GM19397 (cell line): ENCODE data around the gene ADAMTS9.

Source experiments
- ATAC-seq: cut with Tn5 transposase; IDR thresholded peaks from one replicate; pipeline ENCODE4 v1.9.1; 2021; ENCODE audit warnings: mild to moderate bottlenecking, moderate library complexity; ENCODE audit not compliant: unreplicated experiment

The ADAMTS9 gene

GRCh38 chr3:64578062-64578770, 109.6 kb downstream of the ADAMTS9 start:
- ATAC-seq, result no peak

GRCh38 chr3:64576211-64576775, 111.5 kb downstream of the ADAMTS9 start:
- no peak for ATAC-seq

- ATAC-seq, result peak; percentile 91
Measured at GRCh38 chr3:64575211-64575844, 112.5 kb downstream of the ADAMTS9 start.

GRCh38 chr3:64574194-64574593, 113.6 kb downstream of the ADAMTS9 start:
- no peak for ATAC-seq

DNA sequence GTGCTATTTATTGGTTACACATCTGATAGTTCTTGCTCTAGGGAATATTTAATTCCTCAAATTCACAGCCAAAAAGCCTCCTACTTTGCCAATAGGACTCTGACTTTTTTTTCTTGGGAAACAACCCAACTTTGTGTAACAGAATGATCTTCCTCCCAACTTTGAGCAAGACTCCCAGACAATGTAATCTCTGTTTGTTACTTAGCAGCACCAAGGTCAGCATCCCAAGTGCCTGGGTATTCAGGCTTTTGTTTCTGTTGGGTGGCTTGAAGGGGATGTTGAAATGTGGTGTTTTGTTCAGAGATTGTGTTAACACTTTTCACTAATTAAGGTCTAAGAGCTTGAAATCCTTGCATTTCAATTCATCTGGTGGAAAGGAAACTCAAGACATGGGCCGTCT, 115.8 kb downstream of the ADAMTS9 start:
- ATAC-seq, result no peak

DNA sequence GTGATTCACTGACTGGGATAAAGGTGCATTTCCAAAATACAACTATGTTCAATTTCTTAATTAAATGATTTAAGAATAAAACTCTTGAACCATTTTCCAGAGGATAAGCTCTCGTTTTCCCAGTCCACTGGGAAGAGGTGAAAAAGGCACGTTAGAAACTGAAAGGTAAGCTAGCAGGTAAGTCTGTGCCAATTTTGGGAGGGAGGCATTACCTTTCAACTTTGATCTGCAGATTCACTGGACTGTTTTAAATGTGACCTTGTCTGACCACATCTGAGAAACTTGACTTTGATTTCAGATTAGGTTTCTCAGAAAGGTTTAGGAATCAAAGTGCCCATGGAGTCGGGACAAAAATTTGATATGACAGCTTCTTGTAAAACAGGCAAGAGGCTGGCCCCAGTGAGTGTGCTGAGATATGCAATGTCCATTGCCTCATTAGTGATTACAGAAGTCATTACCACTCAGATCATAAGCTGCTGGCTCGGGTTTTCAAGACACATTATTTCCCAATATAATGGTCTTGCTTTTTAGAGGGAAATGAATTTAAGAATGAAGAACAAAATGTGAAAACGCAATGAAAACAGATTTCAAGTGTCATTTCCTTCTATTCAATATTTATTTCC, 118.8 kb downstream of the ADAMTS9 start:
- no peak for ATAC-seq

- ATAC-seq, result no peak
Measured at GRCh38 chr3:64566859-64567258, 120.9 kb downstream of the ADAMTS9 start.

- no peak for ATAC-seq
Measured at GRCh38 chr3:64563751-64564150, 124.0 kb downstream of the ADAMTS9 start.

DNA sequence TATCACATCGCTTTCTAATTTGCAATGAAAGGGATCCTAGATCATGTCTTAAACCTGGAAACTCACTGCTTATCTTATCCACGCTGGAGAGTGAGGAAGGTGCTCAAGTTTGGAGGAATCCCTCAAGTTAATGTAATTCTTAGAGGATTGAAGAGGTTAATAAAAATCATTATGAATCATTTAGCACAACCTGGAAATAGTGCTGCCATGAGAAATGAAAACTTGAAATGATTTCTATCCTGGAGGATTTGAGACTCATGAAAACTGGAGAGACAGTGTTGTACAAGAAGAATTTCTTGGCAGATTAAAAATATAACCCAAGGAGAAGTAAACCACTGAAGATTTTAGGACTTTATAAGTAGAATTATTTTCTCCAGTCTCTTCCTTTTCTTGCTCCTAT, 125.9 kb downstream of the ADAMTS9 start:
- ATAC-seq, result no peak

DNA sequence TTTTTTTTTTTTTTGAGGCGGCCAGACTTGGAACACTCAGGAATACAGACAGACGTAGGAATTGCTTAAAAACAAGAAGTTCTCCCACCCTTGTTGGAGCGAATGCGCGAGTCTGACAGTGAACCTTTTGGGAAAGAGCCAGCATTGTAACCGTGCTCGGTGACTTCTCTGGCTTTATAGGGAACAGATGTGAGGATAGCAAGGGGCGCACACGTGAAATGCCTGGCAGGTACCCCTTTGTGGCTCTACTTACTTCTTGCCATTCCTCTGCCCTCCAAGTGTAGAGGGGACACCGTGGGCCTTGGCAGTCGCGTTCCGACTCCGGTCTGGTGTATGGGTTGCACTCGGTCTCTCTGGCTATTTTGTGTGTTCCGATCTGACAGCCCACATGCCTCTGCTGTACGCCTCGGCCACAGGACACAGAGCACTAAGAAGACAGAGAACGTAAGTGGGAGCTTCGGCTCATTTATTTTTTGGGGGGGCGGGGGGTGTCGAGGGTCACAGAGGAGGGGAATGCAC, 126.4 kb downstream of the ADAMTS9 start:
- ATAC-seq, result no peak

DNA sequence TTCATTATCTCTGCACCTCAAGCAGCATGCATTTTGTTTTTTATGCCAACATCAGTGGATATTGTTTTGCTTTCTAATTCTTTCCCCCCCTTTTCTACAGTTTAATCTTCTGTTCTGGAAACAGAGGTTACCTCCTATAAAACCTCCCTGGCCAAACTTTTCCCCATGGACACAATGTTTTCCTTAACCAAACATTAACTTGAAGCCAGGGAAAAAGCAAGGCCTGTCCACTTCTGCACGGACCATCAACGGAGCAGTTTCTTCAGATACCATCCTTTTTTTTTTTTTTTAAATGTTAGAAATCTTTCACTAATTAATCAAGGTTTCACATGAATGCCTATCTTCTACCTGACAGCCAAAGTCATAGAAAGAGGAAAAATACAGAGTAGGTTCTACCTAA, 127.0 kb downstream of the ADAMTS9 start:
- no peak for ATAC-seq

DNA sequence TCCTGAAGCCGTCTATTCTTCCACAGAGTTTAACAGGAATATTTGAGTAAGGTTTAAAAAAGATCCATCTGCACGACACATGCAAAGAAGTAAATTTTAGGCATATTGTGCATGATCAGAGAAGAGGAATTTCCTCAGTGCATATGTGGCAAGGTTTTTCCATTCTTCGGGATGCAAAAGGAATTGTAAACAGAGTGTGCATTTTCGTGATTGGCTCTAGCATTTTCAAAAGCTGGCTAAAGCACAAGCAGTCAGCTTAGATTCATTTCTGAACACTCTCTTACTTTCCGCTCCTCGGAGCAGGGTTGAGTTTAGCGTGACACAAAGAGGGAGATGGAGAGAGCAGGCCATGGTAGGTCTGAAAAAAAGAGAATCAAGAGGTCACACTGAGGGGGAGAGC, 128.2 kb downstream of the ADAMTS9 start:
- no peak for ATAC-seq

- ATAC-seq, result no peak
Measured at GRCh38 chr3:64556046-64556445, 131.8 kb downstream of the ADAMTS9 start.

DNA sequence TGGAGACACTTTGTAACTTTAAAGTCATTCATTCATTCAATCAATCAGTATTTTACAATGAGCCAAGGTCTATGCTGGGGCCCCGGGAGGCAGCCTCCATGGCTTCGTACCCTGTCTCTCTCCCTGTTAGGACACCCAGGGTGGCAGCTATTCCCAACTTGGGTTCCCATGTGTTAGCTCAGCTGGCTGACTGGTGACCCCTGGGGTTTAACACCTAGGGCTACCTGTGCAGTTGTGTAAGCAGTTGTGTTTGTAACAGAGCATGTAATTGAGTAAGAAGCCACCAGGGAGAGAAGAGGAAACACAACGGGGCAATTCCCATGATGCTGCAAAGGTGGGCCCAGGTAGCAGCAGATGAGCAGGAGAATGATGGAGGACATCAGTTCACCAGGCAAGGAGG, 132.4 kb downstream of the ADAMTS9 start:
- ATAC-seq, result no peak

GRCh38 chr3:64554096-64554920, 133.5 kb downstream of the ADAMTS9 start:
- no peak for ATAC-seq

DNA sequence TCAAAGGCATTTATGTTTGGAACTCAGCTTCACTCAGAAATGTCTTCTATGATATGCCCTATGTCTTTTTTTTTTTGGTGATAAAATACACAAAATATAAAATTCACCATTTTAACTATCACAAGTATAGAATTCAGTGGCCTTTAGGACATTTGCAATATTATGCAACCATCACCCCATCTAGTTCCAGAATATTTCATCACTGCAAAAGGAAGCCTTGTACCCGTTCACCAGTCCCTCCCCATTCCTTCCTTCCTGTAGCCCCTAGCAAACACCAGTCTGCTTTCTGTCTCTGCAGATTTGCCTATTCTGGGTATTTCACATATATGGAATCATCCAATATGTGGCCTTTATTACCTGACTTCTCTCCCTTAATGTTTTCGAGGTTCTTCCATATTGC, 134.8 kb downstream of the ADAMTS9 start:
- ATAC-seq, result no peak

DNA sequence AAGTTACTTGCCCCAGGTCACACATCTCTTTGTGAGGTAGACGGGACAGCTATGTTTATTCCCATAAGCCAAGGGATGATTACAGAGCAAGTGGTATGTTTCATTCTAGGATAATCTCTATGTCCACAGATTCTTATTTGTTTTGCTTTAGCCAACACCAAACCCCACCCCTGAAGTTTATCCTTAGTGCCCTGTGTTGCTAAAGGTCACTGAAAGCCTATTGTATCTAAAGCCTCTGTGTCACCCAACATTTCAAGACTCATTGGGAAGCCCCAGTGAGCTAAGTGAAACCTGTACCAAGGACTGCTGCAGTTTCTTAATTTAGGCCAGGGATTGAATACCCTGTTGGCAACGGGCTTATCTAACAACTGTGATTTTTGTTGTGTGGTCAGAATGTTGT, 135.6 kb downstream of the ADAMTS9 start:
- no peak for ATAC-seq

DNA sequence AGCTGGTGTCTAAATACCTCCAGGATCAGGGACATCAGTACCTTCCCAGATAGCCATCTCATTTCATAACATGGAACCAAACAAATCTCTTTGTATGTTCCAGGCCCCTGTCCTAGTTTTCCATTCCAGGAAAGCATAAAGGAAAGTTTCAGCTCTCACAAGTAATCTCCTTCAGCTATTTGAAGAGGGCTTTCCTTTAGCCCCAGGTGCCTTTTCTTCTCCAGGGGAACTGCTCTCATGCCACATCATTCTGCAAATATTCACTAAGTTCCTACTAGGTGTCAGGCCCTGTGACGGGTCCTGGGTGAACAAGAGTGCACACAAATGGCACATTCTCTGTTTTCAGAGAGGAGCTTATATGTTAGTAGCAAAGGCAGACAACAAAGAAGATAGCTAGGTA, 136.1 kb downstream of the ADAMTS9 start:
- ATAC-seq, result no peak

DNA sequence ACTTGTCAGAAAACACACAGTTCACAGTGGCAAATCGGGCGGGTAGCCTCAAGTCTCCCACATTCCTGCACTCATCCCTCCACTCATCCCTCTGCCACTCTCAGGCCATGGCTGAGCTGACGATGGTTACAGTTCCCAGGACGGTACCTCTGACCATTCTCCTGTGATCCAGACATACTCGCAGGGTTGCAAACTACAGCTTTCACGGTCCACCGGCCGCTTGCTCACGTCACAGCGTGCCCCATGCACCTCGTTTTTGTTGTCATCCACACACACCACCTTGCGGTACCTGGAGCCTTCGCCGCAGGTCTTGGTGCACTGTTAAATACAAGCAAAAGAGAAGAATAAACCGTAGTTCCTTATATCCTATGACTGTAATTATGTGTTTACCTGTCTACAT, 137.1 kb downstream of the ADAMTS9 start:
- no peak for ATAC-seq

DNA sequence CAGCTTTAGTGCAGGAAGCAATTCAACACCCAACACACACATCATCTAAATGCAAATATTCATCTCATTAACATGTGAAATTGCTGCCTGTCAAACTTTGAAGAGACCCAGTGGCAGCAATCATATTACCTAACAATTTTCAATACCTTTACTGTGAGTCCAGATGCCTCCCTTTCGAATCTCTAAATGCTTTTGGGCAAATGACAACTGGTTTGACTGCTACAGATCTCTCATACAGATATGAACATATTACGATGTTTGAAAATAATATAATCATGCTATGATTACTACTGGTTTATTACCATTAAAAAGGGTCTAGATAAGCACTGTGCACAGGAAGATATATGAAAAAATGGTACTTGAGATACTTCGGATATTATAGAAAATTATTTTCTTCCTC, 137.9 kb downstream of the ADAMTS9 start:
- ATAC-seq, result no peak
